ENCODE measurements around the gene TBX6. TPM values are rescaled to one million over a fixed set of nuclear protein-coding genes. Genes with fewer than 3 reads are reported as not detected.

TBX6 gene
- total RNA-seq, 1 experiment from 2014 or later, result 0.46 TPM

DNA sequence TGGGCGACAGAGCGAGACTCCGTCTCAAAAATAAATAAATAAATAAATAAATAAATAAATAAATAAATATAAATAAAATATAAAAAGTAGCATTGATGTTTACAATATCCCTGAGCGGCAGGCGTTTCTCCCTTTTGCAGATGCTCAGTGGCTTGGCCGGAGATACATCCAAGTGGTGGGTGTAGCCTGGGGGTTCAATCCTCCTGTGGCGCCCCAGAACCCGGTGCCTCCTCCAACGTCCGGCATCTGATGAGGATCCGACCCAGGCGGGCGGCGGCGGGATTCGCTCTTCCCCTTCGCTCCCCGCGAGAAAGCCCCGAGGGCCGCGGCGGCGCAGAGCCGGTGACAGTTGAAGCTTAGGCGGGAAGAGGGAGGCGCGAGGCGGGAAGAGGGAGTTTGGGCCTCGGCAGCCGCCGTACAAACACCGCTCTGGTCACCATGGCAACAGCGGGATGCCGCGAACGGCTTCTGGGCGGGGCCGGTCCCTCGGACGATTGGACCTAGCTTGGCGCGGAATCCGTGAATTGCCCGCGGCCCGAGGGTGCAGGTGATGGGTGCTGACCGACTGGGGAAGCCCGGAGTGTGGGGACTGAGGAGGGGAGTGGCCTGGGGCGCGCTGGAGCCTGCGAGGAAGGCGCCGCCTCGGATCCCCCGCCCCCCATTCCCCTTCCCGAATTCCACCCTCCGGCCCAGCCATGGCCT lies 38.9 kb downstream of the TBX6 start:
- H3K36me3 ChIP-seq (ENCODE audit: control insufficient read depth, insufficient read depth, low read length), result no peaks in the 10 kb centered on the region; the same call in 1 of the 2 replicates

GRCh38 chr16:30051518-30051917 lies 40.2 kb downstream of the TBX6 start:
- POLR2A ChIA-PET, result no interaction called here
- peak overlapping the region; percentile 68 for H3K27ac ChIP-seq (ENCODE audit: low read length)
- CTCF ChIA-PET, result no interaction called here

More for the DNA sequence above, 38.9 kb downstream of the TBX6 start:
- TF ChIP-seq POLR2AphosphoS5 (IDR thresholded peaks at IDR 0.05; ENCODE audit: low read depth, low read length) (peak; percentile 71), CTCF (IDR thresholded peaks at IDR 0.05) (no peak), SIN3A (IDR thresholded peaks at IDR 0.05; ENCODE audit: borderline replicate concordance, insufficient read depth, low read depth, low read length) (peak; percentile 99; the same call in 1 of the 2 replicates), REST (IDR thresholded peaks at IDR 0.05; ENCODE audit: insufficient read depth in 1 of 2, low read depth in 2 of 2, low read length in 1 of 2) (peak in 1 of 2 experiments; percentile 55; a peak in 1 of 4 replicates)
- DNase-seq (ENCODE audit: low read depth, low spot score), result peak; percentile 48
- in situ Hi-C loops (cut with HindIII; ENCODE audit: low pct_unique_long_range_greater_than_20kb, low sequenced_read_pairs) (no loop called here), intact Hi-C loops (cut with micrococcal nuclease; ENCODE audit: unreplicated experiment) (no loop called here)
- ChIA-PET CTCF (interaction anchor here (0.6 kb wide), 2 partner anchors 9 to 1471 kb away, joined by 3 read pairs; no protein-coding TSS in a partner anchor), POLR2A (interaction anchor here (0.5 to 1.4 kb wide), 2 partner anchors 13 to 41 kb away, joined by 3 to 5 read pairs; partner anchors contain the start of gene ALDOA)
- Histone ChIP-seq H3K9me3 (ENCODE audit: control insufficient read depth, insufficient read depth, low read depth, low read length) (no peaks in the 10 kb centered on the region), H3K4me1 (ENCODE audit: control insufficient read depth, insufficient read depth, low read length) (peaks cover 19% of the 10 kb centered on the region), H3K27ac (ENCODE audit: low read length) (peak overlapping the region; percentile 88), H3K4me3 (ENCODE audit: low read depth in 2 of 2, low read length in 2 of 2) (peak overlapping the region; percentile 86 to 94), H3K27me3 (ENCODE audit: control insufficient read depth, insufficient read depth, low read length) (no peaks in the 10 kb centered on the region)
- BruUV-seq (replicated peaks), result no TSS peak
- peak; percentile 83 for ATAC-seq

More at GRCh38 chr16:30051518-30051917, 40.2 kb downstream of the TBX6 start:
- Histone ChIP-seq H3K27me3 (ENCODE audit: control insufficient read depth, insufficient read depth, low read length) (no peaks in the 10 kb centered on the region), H3K4me3 (ENCODE audit: low read depth in 2 of 2, low read length in 2 of 2) (no peak overlapping the region), H3K9me3 (ENCODE audit: control insufficient read depth, insufficient read depth, low read depth, low read length) (no peaks in the 10 kb centered on the region), H3K4me1 (ENCODE audit: control insufficient read depth, insufficient read depth, low read length) (peaks cover 19% of the 10 kb centered on the region), H3K36me3 (ENCODE audit: control insufficient read depth, insufficient read depth, low read length) (no peaks in the 10 kb centered on the region; the same call in 1 of the 2 replicates)
- DNase-seq (ENCODE audit: low read depth, low spot score) (no peak), ATAC-seq (no peak)
- intact Hi-C loops (cut with micrococcal nuclease; ENCODE audit: unreplicated experiment), result no loop called here
- in situ Hi-C loops (cut with HindIII; ENCODE audit: low pct_unique_long_range_greater_than_20kb, low sequenced_read_pairs), result no loop called here
- BruUV-seq (replicated peaks), result no TSS peak
- TF ChIP-seq REST (IDR thresholded peaks at IDR 0.05; ENCODE audit: insufficient read depth in 1 of 2, low read depth in 2 of 2, low read length in 1 of 2) (no peak), TCF7L2 (IDR thresholded peaks at IDR 0.05; ENCODE audit: low read depth, low read length) (no peak), POLR2AphosphoS5 (IDR thresholded peaks at IDR 0.05; ENCODE audit: low read depth, low read length) (no peak), CTCF (IDR thresholded peaks at IDR 0.05) (no peak), SIN3A (IDR thresholded peaks at IDR 0.05; ENCODE audit: borderline replicate concordance, insufficient read depth, low read depth, low read length) (no peak)
